ENCODE results near the gene TBC1D3I.
"Not testable (repeated sequence)": the region's sequence is repeated elsewhere in the genome, so short reads cannot be mapped to it uniquely, and the experiment has no call there.

TBC1D3I gene

DNA sequence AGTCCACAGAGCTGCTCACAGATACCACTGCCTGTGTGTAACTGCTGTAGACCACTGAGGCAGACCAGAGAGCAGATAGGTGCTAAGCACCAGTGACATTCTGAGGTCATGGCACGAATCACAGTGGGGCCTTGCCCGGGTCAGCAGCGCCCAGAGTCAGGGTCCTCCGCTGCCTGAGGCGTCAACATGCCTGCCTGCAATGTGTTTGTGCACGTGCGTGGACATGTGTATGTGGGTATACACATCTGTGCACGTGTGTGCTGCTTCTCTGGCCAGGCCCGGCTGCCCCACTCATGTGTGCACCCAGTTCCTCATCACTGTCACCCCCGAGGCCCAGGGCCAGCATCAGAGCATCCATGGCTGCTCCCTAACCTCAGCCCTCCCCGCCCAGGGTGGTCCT, at the start of gene TBC1D3I:
TSS of gene TBC1D3I (minus strand) at position 101 of the 400 bp plus-strand sequence. CDS start 1,585 bp downstream, outside the sequence.
- DNase-seq, result not testable (repeated sequence)

DNA sequence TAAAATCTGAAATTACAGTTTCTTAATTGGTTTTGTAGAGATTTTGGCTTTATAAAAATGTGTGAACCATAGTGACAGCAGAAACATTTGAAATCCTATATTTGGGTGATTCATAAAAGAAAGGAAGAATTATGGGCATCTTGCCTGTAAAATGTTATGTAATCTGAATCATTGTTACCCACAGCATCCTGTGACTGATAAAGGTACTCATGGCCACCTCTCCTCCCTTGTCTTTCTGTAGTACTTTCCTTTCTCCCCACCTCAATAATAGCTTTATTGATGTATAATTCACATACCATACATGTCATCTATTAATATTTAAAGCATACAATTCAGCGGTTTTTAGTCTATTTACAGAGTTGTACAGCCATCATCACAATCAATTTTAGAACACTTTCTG, 30.8 kb upstream of the TBC1D3I start:
- not testable (repeated sequence) for DNase-seq

DNA sequence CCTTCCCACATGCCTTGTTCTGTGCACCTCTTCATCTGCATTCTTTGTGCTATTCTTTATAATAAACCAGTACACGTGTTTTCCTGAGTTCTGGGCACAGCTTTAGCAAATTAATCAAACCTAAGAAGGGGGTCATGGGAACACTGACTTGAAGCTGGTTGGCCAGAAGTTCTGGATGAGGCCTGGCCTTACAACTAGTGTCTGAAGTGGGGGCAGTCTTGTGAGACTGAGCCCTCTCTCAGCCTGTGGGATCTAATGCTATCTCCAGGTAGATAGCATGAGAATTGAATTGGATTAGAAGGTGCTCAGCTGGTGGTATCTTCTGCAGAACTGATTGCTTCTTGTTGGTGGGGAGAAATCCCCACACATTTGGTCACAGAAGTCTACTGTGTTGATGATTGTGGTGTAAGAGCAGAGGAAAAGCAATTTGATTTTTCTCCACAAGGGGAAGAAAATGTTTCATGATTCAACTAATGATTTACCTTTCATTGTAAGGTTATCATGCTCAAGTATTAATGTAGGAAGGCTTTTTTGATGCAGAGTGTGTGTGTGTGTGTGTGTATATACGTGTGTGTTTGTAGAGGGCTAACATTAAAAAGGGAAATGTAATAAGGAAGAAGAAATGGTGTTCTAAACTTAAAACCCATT, 25.7 kb upstream of the TBC1D3I start:
- DNase-seq, result not testable (repeated sequence)

DNA sequence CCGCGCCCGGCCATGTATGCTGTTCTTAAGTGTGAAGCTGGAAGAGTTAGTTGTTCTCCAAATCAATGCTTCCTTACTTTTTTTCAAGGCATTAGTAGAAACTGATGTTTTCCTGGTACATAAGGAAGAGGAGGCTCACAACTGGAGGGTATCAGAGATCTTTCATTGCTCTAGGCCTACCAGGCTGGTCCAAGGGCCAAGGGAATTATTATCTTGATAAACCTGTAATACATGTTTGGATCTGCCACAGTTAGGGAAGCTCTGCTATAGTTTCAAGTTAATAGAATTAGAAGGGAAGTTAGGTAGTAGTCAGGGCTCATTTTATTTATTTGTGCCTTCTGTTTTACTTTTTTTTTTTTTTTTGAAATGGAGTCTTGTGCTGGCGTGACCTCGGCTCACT, 19.8 kb upstream of the TBC1D3I start:
- DNase-seq, result not testable (repeated sequence)

DNA sequence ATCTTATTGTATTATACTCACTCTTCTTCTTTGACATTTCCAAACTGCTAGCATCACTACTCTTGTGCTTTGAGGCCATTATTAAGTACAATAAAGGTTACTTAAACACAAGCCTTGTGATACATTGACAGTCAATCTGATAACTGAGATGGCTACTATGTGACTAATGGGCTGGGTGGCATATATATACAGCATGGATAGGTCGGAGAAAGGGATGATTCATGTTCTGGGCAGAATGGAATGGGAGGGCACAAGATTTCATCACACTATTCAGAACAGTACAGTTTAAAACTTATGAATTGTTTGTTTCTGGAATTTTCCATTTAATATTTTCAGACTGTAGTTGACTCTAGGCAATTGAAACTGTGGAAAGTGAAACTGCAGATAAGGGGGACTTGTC, 18.9 kb upstream of the TBC1D3I start:
- DNase-seq, result not testable (repeated sequence)

DNA sequence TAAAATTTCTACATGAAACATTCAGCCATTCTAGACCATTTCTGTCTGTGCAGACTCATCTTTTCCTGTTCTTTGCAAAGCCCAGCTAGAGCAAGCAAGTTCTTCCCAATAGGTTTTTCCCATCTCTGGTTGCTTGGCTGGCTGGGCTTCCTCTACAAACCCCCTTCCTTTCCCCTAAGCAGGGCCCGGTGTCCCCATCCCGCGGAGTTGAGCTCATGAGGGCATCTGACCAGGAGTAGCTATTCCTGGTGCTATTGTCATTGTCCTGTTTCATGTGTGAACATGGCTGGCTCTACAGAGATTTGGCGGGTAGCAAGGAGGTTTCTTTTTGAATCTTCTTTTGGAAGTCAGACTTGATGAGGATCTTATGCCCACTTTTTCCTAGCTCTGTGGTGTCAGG, 22.3 kb downstream of the TBC1D3I start:
- DNase-seq, result not testable (repeated sequence)

DNA sequence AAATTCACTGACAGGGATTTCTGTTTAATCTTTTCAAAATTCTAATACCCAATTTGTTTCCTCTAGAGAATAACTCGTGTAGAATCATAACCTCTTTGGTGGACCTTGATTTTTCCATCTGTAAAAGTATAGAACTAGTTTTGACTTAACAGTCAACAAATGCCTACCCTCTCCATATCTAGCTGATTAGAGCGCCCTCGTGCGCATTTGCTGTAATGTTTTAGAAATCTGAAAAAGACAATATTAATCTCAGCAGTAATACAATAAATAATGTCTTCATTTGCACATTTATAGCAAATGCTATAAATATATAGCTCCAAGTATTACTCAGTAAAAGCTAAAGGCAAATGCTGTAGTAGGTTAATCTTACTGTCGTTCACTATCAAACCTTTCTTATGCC, 34.7 kb downstream of the TBC1D3I start:
- not testable (repeated sequence) for DNase-seq

DNA sequence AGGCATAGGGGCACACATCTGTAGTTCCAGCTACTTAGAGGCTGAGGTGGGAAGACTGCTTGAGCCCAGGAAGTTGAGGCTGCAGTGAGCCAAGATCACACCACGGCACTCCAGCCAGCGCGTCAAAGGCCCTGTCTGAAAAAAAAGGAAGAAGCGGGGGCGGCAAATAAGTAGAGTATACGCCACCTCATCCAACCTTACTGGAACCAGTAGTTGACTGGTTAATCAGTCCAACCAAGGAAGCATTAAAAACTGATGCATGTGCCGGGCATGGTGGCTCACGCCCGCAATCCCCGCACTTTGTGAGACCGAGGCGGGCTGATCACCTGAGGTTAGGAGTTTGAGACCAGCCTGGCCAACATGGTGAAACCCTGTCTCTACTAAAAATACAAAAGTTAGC, 41.4 kb downstream of the TBC1D3I start:
- not testable (repeated sequence) for DNase-seq

DNA sequence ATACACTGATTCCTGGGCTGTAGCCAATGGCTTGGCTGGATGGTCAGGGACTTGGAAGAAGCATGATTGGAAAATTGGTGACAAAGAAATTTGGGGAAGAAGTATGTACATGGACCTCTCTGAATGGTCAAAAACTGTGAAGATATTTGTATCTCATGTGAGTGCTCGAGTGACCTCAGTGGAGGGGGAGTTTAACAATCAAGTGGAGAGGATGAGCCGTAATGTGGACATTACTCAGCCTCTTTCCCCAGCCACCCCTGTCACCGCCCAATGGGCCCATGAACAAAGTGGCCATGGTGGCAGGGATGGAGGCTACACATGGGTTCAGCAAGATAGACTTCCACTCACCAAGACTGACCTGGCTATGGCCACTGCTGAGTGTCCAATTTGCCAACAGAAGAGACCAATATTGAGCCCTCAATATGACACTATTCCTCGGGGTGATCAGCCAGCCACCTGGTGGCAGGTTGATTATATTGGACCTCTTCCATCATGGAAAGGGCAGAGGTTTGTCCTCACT, 42.7 kb downstream of the TBC1D3I start:
- not testable (repeated sequence) for DNase-seq

DNA sequence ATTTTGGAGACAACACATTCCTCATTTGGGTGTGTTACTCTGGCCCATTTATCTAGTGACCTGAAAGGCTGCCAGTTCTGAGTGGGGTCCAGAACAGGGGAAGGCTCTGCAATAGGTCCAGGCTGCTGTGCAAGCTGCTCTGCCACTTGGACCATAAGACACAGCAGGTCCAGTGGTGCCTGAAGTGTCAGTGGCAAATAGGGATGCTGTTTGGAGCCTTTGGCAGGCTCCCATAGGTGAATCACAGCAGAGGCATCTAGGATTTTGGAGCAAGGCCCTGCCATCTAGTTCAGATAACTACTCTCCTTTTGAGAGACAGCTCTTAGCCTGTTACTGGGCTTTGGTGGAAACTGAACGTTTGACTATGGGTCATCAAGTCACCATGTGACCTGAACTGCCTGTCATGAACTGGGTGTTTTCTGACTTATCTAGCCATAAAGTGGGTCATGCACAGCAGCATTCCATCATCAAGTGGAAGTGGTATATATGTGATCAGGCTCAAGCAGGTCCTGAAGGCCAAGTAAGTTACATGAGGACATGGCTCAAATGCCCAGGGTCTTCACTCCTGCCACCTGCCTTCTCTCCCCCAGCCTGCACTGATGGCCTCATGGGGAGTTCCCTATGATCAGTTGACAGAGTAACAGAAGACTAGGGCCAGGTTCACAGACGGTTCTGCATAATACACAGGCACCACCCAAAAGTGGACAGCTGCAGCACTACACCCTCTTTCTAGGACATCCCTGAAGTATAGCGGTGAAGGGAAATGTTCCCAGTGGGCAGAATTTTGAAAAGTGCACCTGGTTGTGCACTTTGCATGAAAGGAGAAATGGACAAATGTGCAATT, 43.4 kb downstream of the TBC1D3I start:
- DNase-seq, result not testable (repeated sequence)

DNA sequence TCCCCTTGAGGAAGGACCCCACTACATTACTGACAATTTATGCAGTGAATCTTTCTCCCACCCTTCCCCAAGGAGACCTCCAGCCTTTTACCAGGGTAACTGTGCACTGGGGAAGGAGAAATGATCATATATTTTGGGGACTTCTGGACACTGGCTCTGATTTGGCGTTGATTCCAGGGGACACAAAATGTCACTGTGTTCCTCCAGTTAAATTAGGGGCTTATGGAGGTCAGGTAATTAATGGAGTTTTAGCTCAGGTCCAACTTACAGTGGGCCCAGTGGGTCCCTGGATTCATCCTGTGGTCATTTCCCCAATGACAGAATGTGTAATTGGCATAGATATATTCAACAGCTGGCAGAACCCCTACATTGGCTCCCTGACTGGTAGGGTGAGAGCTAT, 44.8 kb downstream of the TBC1D3I start:
- DNase-seq, result not testable (repeated sequence)

DNA sequence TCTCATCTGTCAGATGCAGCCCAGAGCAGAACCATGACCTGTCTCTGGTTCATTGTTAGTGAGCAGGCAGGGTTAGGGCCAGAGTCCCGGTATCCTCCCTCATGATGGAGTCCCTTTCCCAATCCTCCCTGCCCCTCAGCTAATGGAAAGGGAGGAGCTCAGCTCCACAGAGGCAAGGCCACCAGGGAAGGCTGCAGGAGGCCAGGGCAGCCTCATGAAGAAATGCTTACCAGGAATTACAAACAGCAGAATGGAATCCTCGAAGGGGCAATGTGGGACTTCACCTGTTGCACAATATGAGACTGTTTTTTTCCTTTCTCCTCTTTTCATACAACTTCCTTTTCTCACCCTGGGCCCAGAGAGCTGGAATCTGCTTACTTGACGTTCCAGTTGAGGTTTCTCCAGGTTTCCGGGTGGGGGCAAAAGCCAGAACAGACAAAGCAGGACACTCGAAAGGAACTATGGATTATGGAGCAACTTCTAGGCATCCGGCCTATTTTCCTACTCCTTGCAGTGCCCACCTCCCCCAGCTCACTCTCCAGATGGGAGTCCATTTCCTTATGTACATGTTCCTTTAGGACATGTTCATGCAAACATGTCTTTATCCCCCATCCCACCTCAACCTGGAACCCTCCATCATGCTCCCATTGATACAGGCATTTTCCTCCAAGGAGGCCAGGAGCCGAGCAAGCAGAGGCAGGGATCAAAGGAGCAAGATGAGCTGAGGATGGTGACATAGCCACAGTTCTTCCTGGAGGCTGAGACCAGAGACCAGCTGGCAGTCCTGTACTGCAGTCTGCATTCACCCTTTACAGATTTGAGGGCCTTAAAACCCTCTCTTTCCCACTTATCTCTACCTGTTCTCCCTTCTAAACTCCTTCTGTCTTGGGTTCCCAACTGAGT, 48.7 kb downstream of the TBC1D3I start:
- DNase-seq, result not testable (repeated sequence)

DNA sequence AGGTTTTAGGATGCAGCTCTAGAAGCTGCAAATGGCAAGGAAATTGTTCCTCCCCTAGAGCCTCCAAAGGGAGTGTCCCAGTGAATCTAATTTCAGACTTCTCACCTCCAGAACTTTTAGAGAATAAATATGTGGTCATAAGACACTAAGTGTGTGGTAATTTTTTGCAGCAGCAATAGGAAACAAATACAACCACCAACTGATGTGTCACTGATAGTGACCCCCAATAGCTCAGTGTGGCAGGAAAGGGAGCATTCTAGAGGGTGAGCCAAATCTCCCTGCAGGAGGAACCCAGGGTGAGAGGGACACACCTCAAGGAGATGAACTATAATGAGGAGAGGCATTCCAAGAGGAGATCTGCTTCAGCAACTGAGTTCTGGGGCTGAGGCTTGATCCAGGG, 49.5 kb downstream of the TBC1D3I start:
- DNase-seq, result no peak

DNA sequence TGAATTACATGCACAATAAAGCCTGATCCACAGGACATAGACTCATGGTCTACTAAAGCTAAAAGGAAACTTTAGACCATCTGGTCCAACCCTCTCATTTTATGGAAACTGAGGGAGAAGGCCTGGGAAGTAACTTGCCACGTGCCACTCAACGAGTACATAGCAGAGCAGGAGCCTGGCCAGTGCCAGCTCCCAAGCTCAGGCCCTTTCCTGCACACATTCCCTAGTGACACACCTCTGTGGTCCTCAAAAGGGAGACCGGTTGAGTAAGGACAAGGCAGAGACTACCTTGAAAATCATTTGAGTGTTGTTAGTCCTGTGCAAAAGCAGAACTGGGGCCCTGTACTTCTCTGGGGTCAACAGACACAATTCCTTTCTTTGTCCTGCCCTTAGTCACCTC, 50.7 kb downstream of the TBC1D3I start:
- no peak for DNase-seq

DNA sequence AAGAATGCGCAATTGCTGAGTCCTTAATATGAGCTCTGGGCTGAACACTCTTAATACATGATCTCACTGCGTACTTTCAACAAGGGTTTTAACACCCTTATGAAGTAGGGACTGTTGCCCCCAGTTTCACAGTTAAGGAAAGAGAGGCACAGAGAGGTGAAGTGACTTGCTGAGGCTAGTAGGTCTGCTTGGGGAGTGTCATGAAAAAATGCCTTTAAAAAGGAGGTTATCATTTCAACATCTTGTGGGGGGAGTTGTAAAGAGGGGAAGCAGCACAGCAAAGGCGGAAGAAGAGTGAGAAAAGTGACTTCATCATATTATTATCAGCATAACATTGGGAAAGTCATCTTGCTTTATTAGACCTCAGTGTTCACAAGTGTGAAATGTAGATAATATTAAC, 51.4 kb downstream of the TBC1D3I start:
- no peak for DNase-seq

DNA sequence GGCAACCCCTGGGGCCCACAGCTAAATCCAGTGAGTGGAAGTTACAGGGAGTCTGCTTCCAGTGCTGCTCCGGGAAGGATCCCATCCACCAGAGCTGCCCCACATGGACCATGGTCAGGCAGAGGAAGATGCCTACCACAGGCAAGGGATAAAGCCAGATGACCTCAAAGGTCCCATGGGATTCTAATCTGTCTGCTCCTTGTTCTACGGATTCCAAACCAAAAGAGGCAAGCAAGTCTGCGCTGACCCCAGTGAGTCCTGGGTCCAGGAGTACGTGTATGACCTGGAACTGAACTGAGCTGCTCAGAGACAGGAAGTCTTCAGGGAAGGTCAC, 52.1 kb downstream of the TBC1D3I start:
- no peak for DNase-seq

DNA sequence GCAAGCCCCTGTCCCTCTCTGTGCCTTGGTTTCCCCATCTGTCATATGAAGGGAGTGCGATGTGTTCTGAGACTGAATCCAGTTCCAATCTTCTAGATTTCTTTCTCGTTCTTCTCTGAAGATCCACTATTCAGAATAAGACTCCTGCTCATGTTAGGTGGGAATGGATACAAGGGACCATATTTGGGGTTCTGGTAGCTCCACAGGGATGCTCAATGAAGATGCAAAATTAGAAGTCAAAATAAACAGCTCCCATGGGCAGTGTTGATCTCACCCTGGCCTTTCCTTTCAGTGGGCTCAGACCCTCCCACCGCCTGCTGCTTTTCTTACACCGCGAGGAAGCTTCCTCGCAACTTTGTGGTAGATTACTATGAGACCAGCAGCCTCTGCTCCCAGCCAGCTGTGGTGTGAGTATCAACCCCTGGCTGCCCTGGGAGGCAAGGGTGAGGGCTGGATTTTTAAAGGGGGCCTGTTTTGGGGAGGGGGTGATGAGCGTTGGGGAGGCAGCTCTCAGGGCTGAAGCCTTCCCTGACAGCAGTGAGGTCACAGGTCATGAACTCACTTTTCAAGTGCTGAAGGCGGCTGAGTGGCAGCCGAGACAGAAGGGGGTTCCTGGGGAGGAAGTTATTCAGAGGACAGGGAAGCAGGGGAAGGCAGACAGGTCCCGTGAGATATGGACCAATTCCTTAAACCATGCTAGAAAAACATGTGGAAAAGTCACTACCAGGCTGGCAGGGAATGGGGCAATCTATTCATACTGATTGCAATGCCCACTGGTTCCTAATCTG, 52.7 kb downstream of the TBC1D3I start:
- DNase-seq, result not testable (repeated sequence)

DNA sequence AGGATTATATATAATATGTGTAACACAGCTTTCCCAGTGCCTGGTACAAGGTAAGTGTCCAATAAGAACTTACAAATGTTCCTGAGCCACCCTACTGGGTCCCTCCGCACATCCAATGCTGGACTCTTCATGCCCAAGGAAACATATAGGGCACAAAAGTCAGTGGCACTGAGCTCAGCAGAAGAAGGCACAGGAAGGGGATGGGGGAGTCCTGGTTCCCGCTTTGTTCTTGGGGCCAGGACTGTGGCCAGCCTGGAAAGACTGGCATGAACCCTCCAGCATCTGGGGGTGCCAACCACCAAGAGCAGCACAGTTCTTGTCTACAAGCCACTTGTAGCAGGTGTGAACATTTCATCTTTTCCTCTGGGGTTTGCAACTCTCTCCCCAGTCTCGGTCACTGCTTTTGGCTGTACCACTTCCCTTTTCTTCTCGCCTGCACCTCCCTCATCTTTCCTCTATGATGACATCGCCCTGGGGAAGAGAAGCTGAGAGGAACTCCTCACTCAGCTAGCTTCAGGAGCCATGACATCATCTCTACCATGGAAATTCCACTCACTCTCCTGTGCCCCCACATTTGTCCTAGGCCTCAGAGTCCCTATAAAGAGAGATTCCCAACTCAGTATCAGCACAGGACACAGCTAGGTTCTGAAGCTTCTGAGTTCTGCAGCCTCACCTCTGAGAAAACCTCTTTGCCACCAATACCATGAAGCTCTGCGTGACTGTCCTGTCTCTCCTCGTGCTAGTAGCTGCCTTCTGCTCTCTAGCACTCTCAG, 53.7 kb downstream of the TBC1D3I start, which contains the start of gene CCL4L2:
TSS of gene CCL4L2 (plus strand) at position 625 of the 773 bp plus-strand sequence.
- not testable (repeated sequence) for DNase-seq

DNA sequence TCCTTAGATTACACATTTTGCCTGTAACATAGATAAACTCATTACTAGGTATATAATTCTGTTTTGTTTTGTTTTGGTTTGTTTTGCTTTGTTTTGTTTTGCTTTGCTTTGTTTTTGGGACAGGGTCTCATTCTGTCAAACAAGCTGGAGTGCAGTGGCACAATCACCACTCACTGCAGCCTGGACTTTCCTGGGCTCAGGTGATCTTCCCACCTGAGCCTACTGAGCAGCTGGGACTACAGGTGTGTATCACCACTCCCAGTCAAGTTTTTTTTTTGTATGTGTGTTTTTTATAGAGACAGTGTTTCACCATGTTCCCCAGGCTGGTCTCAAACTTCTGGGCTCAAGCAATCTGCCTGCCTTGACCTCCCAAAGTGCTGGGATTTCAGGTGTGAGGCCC, 54.8 kb downstream of the TBC1D3I start:
- DNase-seq, result no peak

DNA sequence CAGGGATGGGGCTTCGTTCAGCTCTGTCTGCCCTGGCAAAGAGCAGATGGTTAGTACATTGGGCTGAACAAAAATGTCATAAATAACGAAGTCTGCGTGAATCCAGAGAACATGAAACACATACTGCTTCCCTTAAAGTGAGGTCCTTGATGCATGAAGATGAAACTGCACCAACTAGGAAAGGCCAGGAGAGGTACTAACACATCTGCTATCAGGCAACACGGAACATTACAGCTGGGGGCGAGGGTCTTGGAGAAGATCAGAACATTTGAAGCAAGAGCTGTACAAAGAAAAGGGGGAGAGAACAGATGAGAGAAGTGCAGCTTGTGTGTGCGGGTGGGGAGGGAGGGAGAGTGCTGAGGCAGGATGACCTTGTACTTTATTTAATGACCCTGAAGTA, 57.0 kb downstream of the TBC1D3I start:
- not testable (repeated sequence) for DNase-seq

DNA sequence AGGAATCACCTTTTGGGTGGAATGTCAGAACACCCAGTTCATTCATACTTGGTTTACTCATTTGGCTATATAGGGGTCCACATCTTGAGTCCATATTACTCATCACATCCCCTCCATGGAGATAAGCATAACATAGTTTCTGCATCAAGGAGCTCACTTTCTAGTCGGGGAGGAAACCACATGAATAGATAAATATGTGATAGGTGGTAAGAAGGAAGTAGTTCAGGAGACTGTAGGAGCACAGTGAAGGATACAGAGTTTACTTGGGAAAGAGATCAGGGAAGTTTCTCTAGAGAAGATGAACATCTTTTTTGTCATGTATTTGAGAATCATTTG, 57.9 kb downstream of the TBC1D3I start:
- DNase-seq, result not testable (repeated sequence)

Data from activated naive CD4-positive, alpha-beta T cell treated with anti-CD3 and anti-CD28 coated beads, Interleukin-2, amount 50 U/mL, for 16 hours (primary cell).